GM19193 (cell line): ENCODE results near the gene GYS2.

Experiments used
- POLR2A ChIP-seq: IDR thresholded peaks from 4 replicates; pipeline ENCODE4 v1.6.1; 2011; ENCODE audit not compliant: insufficient read depth, insufficient read length; ENCODE audit errors: extremely low read depth

The GYS2 gene

GRCh38 chr12:21615431-21615830, 10.8 kb upstream of the GYS2 start:
- no peak for TF ChIP-seq POLR2A

DNA sequence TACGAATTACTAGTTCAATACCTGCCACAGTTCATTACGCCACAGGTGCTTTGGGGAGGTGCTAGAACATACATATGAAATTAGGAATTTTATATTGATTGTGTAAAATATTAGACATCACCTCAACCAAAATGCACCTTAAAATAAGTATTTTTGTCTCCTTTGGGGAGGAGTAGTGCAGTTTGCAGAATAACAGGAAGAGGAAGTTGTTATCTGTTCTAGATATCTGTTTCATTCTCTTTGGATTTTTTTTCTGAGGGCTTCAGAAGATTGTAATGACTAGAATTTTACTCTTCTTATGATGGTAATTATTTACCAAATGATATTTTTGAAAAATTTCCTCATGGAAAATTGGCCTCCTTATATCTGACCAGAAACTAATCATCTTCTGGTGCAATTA, 9.9 kb upstream of the GYS2 start:
- no peak for TF ChIP-seq POLR2A

- TF ChIP-seq POLR2A = no peak
These were observed 9.3 kb upstream of the GYS2 start for GRCh38 chr12:21613931-21614330.

DNA sequence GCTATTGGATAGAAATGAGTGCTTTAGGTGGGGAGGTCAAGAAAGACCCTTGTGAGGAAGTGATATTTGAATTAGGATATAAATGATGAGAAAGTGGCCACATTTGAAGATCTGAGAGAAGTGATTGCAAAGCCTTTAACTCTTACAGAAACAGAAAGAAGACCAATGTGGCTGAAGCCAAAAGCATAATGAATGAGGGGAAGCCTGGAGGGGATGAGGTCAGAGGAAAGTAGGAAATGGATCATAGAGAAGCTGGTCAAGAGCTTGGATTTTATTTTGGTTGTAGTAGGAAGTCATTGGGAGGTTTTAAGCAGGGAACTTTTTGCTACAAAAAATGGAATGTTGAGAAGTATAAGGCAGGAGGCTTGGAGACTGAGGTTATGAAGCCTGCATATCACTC, 3.5 kb upstream of the GYS2 start:
- no peak for TF ChIP-seq POLR2A

DNA sequence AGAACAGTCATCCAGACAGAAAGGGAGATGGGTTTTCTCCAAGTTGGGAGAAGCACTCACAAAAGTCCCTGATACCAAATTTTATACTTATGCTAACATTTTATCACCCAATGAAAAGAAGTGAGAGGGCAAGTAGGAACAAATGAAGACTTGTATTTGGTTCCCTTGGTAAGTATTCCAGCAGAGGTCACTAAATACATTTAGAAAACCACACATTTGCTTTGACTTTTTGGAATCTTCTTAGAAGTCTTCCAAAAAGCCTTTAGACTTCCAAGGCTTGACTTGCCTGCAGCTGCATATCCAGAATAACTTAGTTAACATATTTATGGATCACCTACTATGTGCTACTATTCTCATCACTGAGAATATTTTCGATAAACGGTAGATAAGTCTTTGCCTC, 3.1 kb upstream of the GYS2 start:
- no peak for TF ChIP-seq POLR2A

- TF ChIP-seq POLR2A = no peak
These were observed 1.5 kb upstream of the GYS2 start for GRCh38 chr12:21606175-21606574.

GRCh38 chr12:21602774-21603173, 1.9 kb downstream of the GYS2 start:
- TF ChIP-seq POLR2A = no peak

DNA sequence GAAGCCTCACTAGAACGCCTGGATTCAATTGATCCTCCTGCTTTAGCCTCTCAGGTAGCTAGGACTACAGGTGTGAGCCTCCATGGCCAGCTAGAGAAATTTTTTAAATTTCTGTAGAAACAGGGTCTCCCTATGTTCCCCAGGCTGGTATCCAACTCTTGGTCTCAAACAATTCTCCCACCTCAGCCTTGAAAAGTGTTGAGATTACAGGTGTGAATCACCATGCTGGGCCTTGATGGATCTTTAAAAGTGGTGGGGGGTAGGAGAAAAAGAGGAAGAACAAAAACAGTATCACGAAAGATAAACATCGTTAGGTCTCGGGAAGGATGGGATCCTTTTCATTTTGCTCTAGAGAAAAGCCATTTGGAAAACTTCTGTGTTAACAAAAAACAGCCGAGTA, 4.5 kb downstream of the GYS2 start:
- TF ChIP-seq POLR2A = no peak

DNA sequence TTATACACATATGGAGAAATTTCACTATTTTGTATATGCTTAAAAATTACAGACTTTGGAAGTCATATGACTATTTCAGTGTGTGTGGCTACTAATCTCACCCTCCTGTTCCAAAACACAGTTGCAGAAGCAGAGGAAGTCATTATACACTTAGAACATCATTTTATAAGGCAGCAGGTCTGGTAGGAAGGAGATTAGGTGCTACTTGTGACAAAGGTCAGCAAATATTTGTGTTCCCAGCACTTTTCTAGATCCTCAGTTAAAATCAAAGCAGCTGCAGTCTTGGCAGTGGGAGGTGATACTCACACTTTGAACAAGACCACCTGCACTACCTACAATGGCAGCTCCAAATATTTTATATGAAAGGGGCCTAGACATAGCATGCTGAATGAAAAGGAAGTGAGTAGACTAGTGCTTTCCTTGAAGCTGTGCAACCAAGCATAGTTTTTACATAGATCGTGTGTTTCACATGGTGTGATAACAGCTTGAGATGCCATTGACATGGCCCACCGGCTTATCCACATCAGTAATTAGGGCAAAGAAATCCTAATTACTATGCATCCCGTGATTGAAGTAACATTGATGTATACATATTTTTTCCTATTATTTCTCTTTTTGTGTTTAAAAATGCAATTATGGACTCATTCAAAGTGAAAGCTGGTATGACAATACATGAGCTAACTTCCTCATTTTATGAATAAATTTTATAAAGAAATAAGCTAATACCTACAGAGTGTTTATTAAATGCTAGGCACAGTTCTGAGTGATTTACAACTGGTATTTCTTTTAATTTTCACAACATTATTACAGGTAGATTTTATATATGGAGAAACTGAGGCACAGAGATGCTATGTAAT, 5.3 kb downstream of the GYS2 start:
- no peak for TF ChIP-seq POLR2A

- no peak for TF ChIP-seq POLR2A
These were observed 6.0 kb downstream of the GYS2 start for GRCh38 chr12:21598651-21599050.

DNA sequence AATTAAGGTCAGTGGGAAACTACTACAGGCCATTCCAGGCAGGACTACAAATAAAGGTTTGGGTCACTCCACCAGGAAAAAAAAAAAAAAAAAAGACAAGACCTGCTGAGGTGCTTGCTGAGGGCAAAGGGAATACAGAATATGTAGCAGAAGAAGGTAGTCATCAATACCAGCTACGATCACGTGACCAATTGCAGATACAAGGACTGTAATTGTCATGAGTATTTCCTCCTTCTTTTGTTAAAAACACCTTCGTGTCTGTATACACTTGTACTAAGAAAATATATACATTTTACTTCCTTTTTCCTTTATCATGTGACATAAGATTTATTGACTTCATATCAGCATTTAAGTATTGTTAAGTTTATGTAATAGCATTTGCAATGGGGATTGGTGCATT, 19.2 kb downstream of the GYS2 start:
- TF ChIP-seq POLR2A = no peak

DNA sequence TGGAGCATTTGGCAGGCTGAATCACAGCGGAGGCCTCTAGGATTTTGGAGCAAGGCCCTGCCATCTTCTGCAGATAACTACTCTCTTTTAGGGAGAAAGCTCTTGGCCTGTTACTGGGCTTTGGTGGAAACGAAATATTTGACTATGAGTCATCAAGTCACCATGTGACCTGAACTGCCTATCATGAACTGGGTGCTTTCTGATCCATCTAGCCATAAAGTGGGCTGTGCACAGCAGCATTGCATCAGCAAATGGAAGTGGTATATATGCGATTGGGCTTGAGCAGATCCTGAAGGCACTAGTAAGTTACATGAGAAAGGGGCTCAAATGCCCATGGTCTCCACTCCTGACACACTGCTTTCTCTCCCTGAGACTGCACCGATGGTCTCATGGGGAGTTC, 21.1 kb downstream of the GYS2 start:
- TF ChIP-seq POLR2A = no peak

- no peak for TF ChIP-seq POLR2A
These were observed 23.7 kb downstream of the GYS2 start for GRCh38 chr12:21580748-21581516.

DNA sequence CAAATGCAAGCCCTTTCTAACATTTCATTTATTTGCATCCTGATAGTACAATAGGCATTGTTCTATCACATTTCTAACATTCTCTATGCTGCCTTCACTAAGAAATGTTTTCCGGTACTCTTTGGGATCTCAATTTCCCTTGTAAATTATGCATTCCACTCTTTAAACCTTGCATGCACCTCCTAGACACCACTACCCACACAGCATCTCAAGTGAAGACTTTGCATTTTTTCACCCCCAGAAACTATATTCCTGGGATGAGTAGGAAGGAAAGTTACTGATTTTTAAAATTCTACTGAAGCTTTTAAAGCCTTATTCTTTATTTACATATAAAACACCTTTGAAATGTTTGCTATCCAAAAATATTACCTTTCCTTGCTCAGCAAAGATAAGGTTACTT, 27.1 kb downstream of the GYS2 start:
- no peak for TF ChIP-seq POLR2A

DNA sequence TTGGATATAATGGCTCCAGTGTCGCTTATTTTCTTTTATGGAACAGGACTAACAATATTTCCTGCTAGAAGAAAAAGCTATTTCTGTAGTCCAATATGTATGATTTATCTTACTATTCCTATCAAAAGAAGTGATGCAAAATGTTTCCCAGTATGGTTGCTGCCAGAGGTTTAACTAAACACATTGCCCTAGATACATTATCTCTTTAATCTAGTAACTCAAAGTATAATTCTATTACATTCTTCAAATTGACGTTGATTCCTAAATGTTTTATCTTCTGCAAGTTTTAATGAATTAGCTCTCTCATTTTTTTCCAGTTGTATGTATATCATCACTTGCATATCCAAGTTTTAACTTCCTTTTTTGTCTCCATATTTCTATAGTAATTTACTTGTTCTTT, 28.2 kb downstream of the GYS2 start:
- TF ChIP-seq POLR2A = no peak
